ENCODE data around the gene CHKB. TPM values are rescaled to one million over a fixed set of nuclear protein-coding genes. Genes with fewer than 3 reads are reported as not detected.

Gene CHKB
- 19.9 and 27.7 TPM in 2 replicates for total RNA-seq (2014; rRNA removed; shearing (Covaris generic))

- H3K4me3 ChIP-seq = peak within 1 kb of the TSS; percentile 73
- peak; percentile 100 for DNase-seq
- no peaks in the 10 kb centered on the region for H3K9me3 ChIP-seq (replicated peaks)
- H3K4me1 ChIP-seq = peaks cover 13% of the 10 kb centered on the region
- H3K27me3 ChIP-seq = no peaks in the 10 kb centered on the region
- peak within 1 kb of the TSS; percentile 86 for H3K27ac ChIP-seq
- H3K36me3 ChIP-seq = no peaks in the 10 kb centered on the region
Observed at GRCh38 chr22:50582493-50583293, at the start of gene CHKB. TSS of gene CHKB (minus strand) at chr22:50582849. CDS start at chr22:50582781, 68 bp downstream.

- Histone ChIP-seq H3K27me3 (no peaks in the 10 kb centered on the region), H3K4me1 (0 out of 2 replicates have a peak, but pooled peaks cover 5% of the 10 kb centered on the region), H3K27ac (no peak overlapping the region), H3K36me3 (no peaks in the 10 kb centered on the region), H3K9me3 (replicated peaks) (no peaks in the 10 kb centered on the region), H3K4me3 (no peak overlapping the region)
- no peak for DNase-seq
Observed at GRCh38 chr22:50630376-50630775, 47.7 kb upstream of the CHKB start.

GRCh38 chr22:50628543-50629134, 46.0 kb upstream of the CHKB start:
- Histone ChIP-seq H3K4me1 (0 out of 2 replicates have a peak, but pooled peaks cover 5% of the 10 kb centered on the region), H3K27ac (no peak overlapping the region), H3K27me3 (no peaks in the 10 kb centered on the region), H3K36me3 (no peaks in the 10 kb centered on the region), H3K4me3 (peak overlapping the region; percentile 58), H3K9me3 (replicated peaks) (no peaks in the 10 kb centered on the region)
- no peak for DNase-seq

GRCh38 chr22:50627642-50628542, 45.2 kb upstream of the CHKB start, which contains the start of gene ARSA:
TSS of gene ARSA (minus strand) at chr22:50628152. CDS start at chr22:50627779, 373 bp downstream.
- H3K9me3 ChIP-seq (replicated peaks) = no peaks in the 10 kb centered on the region

GRCh38 chr22:50626850-50627641, 44.4 kb upstream of the CHKB start:
- no peaks in the 10 kb centered on the region for H3K9me3 ChIP-seq (replicated peaks)
- H3K36me3 ChIP-seq = no peaks in the 10 kb centered on the region
- DNase-seq = no peak
- H3K4me1 ChIP-seq = no peaks in the 10 kb centered on the region; the same call in 1 of the 2 replicates
- H3K27ac ChIP-seq = no peak overlapping the region
- no peak overlapping the region for H3K4me3 ChIP-seq
- no peaks in the 10 kb centered on the region for H3K27me3 ChIP-seq

More at GRCh38 chr22:50627642-50628542, 45.2 kb upstream of the CHKB start, which contains the start of gene ARSA:
- H3K4me1 ChIP-seq = 0 out of 2 replicates have a peak, but pooled peaks cover under 1% of the 10 kb centered on the region
- peak within 1 kb of the TSS; percentile 58 for H3K4me3 ChIP-seq
- DNase-seq = peak; percentile 57 to 59
- no peaks in the 10 kb centered on the region for H3K36me3 ChIP-seq
- H3K27me3 ChIP-seq = no peaks in the 10 kb centered on the region
- no peak within 1 kb of the TSS for H3K27ac ChIP-seq

- no peak overlapping the region for H3K4me3 ChIP-seq
- peaks cover 2% of the 10 kb centered on the region; the same call in 1 of the 2 replicates for H3K4me1 ChIP-seq
- H3K9me3 ChIP-seq (replicated peaks) = no peaks in the 10 kb centered on the region
- H3K36me3 ChIP-seq = no peaks in the 10 kb centered on the region
- DNase-seq = peak in 1 of 2 experiments; percentile 7
- no peaks in the 10 kb centered on the region for H3K27me3 ChIP-seq
- H3K27ac ChIP-seq = no peak overlapping the region
Observed at GRCh38 chr22:50626314-50626849, 43.7 kb upstream of the CHKB start.

- peaks cover 4% of the 10 kb centered on the region; the same call in 1 of the 2 replicates for H3K4me1 ChIP-seq
Observed at GRCh38 chr22:50625568-50626313, 43.1 kb upstream of the CHKB start.

GRCh38 chr22:50625131-50625567, 42.5 kb upstream of the CHKB start:
- no peak overlapping the region for H3K27ac ChIP-seq
- H3K4me1 ChIP-seq = peaks cover 4% of the 10 kb centered on the region; the same call in 1 of the 2 replicates
- H3K27me3 ChIP-seq = no peaks in the 10 kb centered on the region
- no peak overlapping the region for H3K4me3 ChIP-seq
- H3K36me3 ChIP-seq = no peaks in the 10 kb centered on the region
- no peaks in the 10 kb centered on the region for H3K9me3 ChIP-seq (replicated peaks)
- DNase-seq = no peak

More at GRCh38 chr22:50625568-50626313, 43.1 kb upstream of the CHKB start:
- Histone ChIP-seq H3K27ac (no peak overlapping the region), H3K4me3 (no peak overlapping the region), H3K9me3 (replicated peaks) (no peaks in the 10 kb centered on the region), H3K36me3 (no peaks in the 10 kb centered on the region), H3K27me3 (no peaks in the 10 kb centered on the region)
- DNase-seq = peak in 1 of 2 experiments; percentile 2

- H3K36me3 ChIP-seq = no peaks in the 10 kb centered on the region
- no peak for DNase-seq
- H3K9me3 ChIP-seq (replicated peaks) = no peaks in the 10 kb centered on the region
- H3K4me3 ChIP-seq = no peak overlapping the region
- H3K27me3 ChIP-seq = no peaks in the 10 kb centered on the region
- no peak overlapping the region for H3K27ac ChIP-seq
- peaks cover 4% of the 10 kb centered on the region; the same call in 1 of the 2 replicates for H3K4me1 ChIP-seq
Observed at GRCh38 chr22:50624347-50625130, 41.9 kb upstream of the CHKB start.

GRCh38 chr22:50622723-50623327, 40.2 kb upstream of the CHKB start:
- Histone ChIP-seq H3K9me3 (replicated peaks) (no peaks in the 10 kb centered on the region), H3K36me3 (no peaks in the 10 kb centered on the region), H3K27me3 (no peaks in the 10 kb centered on the region), H3K27ac (no peak overlapping the region), H3K4me3 (no peak overlapping the region), H3K4me1 (peaks cover 4% of the 10 kb centered on the region; the same call in 1 of the 2 replicates)
- no peak for DNase-seq

GRCh38 chr22:50621948-50622722, 39.5 kb upstream of the CHKB start:
- no peak overlapping the region for H3K27ac ChIP-seq

More at GRCh38 chr22:50621948-50622722, 39.5 kb upstream of the CHKB start:
- H3K9me3 ChIP-seq (replicated peaks) = no peaks in the 10 kb centered on the region
- H3K36me3 ChIP-seq = no peaks in the 10 kb centered on the region
- no peak for DNase-seq
- H3K4me1 ChIP-seq = peaks cover 4% of the 10 kb centered on the region; the same call in 1 of the 2 replicates
- H3K4me3 ChIP-seq = peak overlapping the region; percentile 18
- H3K27me3 ChIP-seq = no peaks in the 10 kb centered on the region

Measured in SJCRH30 (cell line).